ENCODE measurements around the gene SPOCK2.

DNA sequence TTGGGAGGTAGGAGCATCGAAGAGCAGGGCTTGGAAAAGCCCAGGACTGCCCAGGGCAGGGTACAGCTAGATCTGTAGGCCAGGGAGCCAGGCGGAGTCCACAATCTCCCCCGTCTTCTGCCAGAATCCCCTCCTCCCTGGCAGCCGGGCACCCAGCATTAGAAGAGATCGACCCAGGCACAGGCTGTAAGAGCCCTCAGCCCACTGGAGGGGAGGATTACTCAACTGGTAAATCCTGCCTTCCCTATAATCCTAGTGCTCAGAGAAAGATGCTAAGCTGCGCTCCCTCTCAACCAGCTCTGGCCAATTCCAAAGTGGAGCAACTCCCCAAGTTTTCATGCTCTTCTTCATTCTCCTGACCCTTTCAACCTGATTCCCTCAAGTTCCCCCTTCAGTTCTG, 3.2 kb downstream of the SPOCK2 start:
- TF ChIP-seq, protein P1, sequence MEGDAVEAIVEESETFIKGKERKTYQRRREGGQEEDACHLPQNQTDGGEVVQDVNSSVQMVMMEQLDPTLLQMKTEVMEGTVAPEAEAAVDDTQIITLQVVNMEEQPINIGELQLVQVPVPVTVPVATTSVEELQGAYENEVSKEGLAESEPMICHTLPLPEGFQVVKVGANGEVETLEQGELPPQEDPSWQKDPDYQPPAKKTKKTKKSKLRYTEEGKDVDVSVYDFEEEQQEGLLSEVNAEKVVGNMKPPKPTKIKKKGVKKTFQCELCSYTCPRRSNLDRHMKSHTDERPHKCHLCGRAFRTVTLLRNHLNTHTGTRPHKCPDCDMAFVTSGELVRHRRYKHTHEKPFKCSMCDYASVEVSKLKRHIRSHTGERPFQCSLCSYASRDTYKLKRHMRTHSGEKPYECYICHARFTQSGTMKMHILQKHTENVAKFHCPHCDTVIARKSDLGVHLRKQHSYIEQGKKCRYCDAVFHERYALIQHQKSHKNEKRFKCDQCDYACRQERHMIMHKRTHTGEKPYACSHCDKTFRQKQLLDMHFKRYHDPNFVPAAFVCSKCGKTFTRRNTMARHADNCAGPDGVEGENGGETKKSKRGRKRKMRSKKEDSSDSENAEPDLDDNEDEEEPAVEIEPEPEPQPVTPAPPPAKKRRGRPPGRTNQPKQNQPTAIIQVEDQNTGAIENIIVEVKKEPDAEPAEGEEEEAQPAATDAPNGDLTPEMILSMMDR (tag by site-specific recombination; IDR thresholded peaks at IDR 0.05): no peak
- TF ChIP-seq ZSCAN30 (tag by site-specific recombination; IDR thresholded peaks at IDR 0.05) (no peak), ZXDB (tag by site-specific recombination; IDR thresholded peaks at IDR 0.05) (no peak), YY1 (tag by site-specific recombination; IDR thresholded peaks at IDR 0.05) (no peak)
